Neural cell (in vitro differentiated cells): ENCODE measurements around the gene TEDC2. TPM values are rescaled to one million over a fixed set of nuclear protein-coding genes. Genes with fewer than 3 reads are reported as not detected.

Experiments
- H2AFZ ChIP-seq: fragments of 200-600, 300-800 bp; sonication (generic), shearing (Covaris generic); 2 replicates; pipeline ENCODE4 v1.6.0; 2014; ENCODE audit warnings: low read depth, mild to moderate bottlenecking, antibody characterized with exemption, low read length, moderate library complexity
- H3F3A ChIP-seq: fragments of 200-600 bp; shearing (Covaris generic); 2 replicates; pipeline ENCODE4 v1.6.1; 2016; ENCODE audit warnings: mild to moderate bottlenecking, moderate library complexity, mixed read lengths, antibody characterized with exemption, low read length; ENCODE audit not compliant: insufficient read depth, poor library complexity, severe bottlenecking
- H3K27ac ChIP-seq: fragments of 200-600, 300-800 bp; sonication (generic), shearing (Covaris generic); 2 replicates; pipeline ENCODE4 v1.5.1; 2014; ENCODE audit warnings: mild to moderate bottlenecking, low read length, moderate library complexity
- H3K27me3 ChIP-seq: fragments of 300-800, 200-600 bp; sonication (generic), shearing (Covaris generic); 2 replicates; pipeline ENCODE4 v1.6.0; 2014; ENCODE audit warnings: mild to moderate bottlenecking, low read depth, low read length, moderate library complexity; ENCODE audit not compliant: insufficient read depth
- H3K36me3 ChIP-seq: fragments of 300-800, 200-600 bp; sonication (generic), shearing (Covaris generic); 2 replicates; pipeline ENCODE4 v1.5.1; 2014; ENCODE audit warnings: mild to moderate bottlenecking, antibody characterized with exemption, low read length, moderate library complexity; ENCODE audit not compliant: insufficient read depth
- H3K4me2 ChIP-seq: fragments of 300-800, 200-600 bp; sonication (generic), shearing (Covaris generic); 2 replicates; pipeline ENCODE4 v1.6.0; 2014; ENCODE audit warnings: mild to moderate bottlenecking, low read length
- H3K4me3 ChIP-seq: fragments of 300-800, 200-600 bp; sonication (generic), shearing (Covaris generic); 2 replicates; pipeline ENCODE4 v1.5.1; 2014; ENCODE audit warnings: mild to moderate bottlenecking, low read length, moderate library complexity
- H3K79me2 ChIP-seq: fragments of 200-600 bp; shearing (Covaris generic); replicated peaks from 2 replicates; pipeline ENCODE4 v1.6.0; 2014; ENCODE audit warnings: mild to moderate bottlenecking, low read length, moderate library complexity; ENCODE audit not compliant: insufficient read depth
- H3K9ac ChIP-seq: fragments of 300-800, 200-600 bp; sonication (generic), shearing (Covaris generic); 2 replicates; pipeline ENCODE4 v1.6.1; 2016; ENCODE audit warnings: mild to moderate bottlenecking, low read length, mixed read lengths
- H3K9me2 ChIP-seq: fragments of 200-600 bp; shearing (Covaris generic); 2 replicates; pipeline ENCODE4 v1.6.1; 2016; ENCODE audit warnings: mild to moderate bottlenecking, low read length, mixed read lengths; ENCODE audit not compliant: insufficient read depth
- H3K9me3 ChIP-seq: fragments of 200-600, 300-800 bp; sonication (generic), shearing (Covaris generic); 2 replicates; pipeline ENCODE4 v1.6.1; 2016; ENCODE audit warnings: mild to moderate bottlenecking, mixed run types, low read length, moderate library complexity, mixed read lengths
- H4K20me1 ChIP-seq: fragments of 200-600 bp; shearing (Covaris generic); 2 replicates; pipeline ENCODE4 v1.6.1; 2016; ENCODE audit warnings: mild to moderate bottlenecking, mixed run types; ENCODE audit not compliant: insufficient read depth
- EP300 ChIP-seq: fragments of 450-650 bp; conservative IDR thresholded peaks from 2 replicates; pipeline ENCODE4 v1.6.1; 2014; ENCODE audit warnings: antibody characterized with exemption, mild to moderate bottlenecking, moderate library complexity; ENCODE audit not compliant: poor library complexity, severe bottlenecking
- EZH2 ChIP-seq: fragments of 200-600, 300-800 bp; shearing (Covaris generic), sonication (generic); IDR thresholded peaks from 2 replicates; pipeline ENCODE4 v1.6.1; 2014; ENCODE audit warnings: antibody characterized with exemption, low read length, borderline replicate concordance, mild to moderate bottlenecking; ENCODE audit not compliant: insufficient read depth, poor library complexity, severe bottlenecking
- MXI1 ChIP-seq: fragments of 450-650 bp; conservative IDR thresholded peaks from 2 replicates; pipeline ENCODE4 v1.6.1; 2014; ENCODE audit warnings: antibody characterized with exemption, mild to moderate bottlenecking; ENCODE audit not compliant: poor library complexity, severe bottlenecking
- POLR2AphosphoS5 ChIP-seq: IDR thresholded peaks from 2 replicates; pipeline ENCODE4 v1.6.1; 2012
- RAD21 ChIP-seq: fragments of 450-650 bp; conservative IDR thresholded peaks from 2 replicates; pipeline ENCODE4 v1.6.1; 2014; ENCODE audit warnings: antibody characterized with exemption, mild to moderate bottlenecking, moderate library complexity
- SMC3 ChIP-seq: fragments of 450-650 bp; conservative IDR thresholded peaks from 2 replicates; pipeline ENCODE4 v1.6.1; 2014; ENCODE audit warnings: antibody characterized with exemption, mild to moderate bottlenecking, moderate library complexity; ENCODE audit not compliant: poor library complexity
- TAF1 ChIP-seq: IDR thresholded peaks from 2 replicates; pipeline ENCODE4 v1.6.1; 2012; ENCODE audit warnings: low read depth
- polyA plus RNA-seq: library from polyadenylated mRNA; depleted of rRNA; stranded (reverse); fragments of >200 nt; gene quantifications from 2 replicates; pipeline ENCODE4 v1.2.3, GENCODE V29; 2014
- TF ChIP-seq, protein P1 (sequence below): IDR thresholded peaks from 2 replicates; pipeline ENCODE4 v1.6.1; 2012; ENCODE audit warnings: borderline replicate concordance
- TF ChIP-seq, protein P2 (sequence below): fragments of 450-650 bp; IDR thresholded peaks from 2 replicates; pipeline ENCODE4 v1.5.1; 2014; ENCODE audit warnings: antibody characterized with exemption, mild to moderate bottlenecking, moderate library complexity; ENCODE audit not compliant: poor library complexity, severe bottlenecking

The TEDC2 gene
- polyA plus RNA-seq, 1 donor from 2014 or later = 31.5 TPM

DNA sequence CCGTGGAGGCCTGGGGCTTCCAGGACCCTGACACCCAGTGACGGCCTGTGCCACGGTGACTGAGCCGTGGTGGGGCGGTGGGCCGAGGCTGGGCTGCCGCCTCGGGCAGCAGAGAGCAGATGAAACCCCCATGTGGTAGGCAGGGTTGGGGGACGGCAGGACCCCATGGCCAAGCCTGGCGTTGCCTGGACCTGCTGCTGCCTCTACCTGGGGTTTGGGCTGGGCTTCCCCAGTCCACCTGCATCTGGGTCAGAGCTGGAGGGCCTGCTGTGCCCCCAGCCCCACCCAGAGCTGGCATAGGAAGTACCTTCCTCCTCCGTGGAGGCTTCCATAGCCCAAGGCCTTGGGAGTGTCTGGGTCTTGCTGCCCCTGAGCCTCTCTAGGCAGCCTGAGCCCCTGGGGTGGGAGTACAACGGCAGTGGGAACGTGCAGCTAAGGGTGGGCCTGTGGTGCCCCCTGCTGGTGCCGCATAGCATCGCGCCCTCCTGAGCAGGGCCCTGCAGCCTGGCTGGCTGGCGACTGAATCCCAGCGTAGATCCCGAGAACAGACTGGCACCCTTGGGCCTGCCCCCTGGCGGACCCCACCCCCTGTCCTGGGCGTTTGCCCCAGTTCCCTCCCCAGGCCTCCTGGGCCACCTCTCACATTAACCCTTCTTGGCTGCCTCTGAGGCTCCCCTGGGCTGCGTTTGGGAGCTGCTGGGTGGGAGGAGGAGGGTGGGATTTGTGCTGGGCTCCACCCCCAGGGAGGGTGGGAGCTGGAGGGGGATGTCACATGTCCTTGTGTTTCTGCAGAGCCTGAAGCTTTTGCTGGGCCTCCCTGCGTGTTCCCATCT lies 41.2 kb downstream of the TEDC2 start:
- Histone ChIP-seq H4K20me1 (no peaks in the 10 kb centered on the region), H3K27me3 (no peaks in the 10 kb centered on the region), H3K9ac (peak overlapping the region; percentile 62), H3K79me2 (no peaks in the 10 kb centered on the region), H3K9me3 (no peaks in the 10 kb centered on the region), H3K4me3 (peak overlapping the region; percentile 60), H3K4me2 (peak overlapping the region; percentile 51), H3K27ac (peak overlapping the region; percentile 57), H3K9me2 (no peaks in the 10 kb centered on the region), H2AFZ (peak overlapping the region; percentile 45), H3F3A (no peaks in the 10 kb centered on the region), H3K36me3 (no peaks in the 10 kb centered on the region)
- TF ChIP-seq TAF1 (no peak), POLR2AphosphoS5 (peak; percentile 20), EZH2 (no peak), MXI1 (peak; percentile 51), RAD21 (peak; percentile 97), SMC3 (peak; percentile 88), EP300 (no peak)
- TF ChIP-seq, protein P1, sequence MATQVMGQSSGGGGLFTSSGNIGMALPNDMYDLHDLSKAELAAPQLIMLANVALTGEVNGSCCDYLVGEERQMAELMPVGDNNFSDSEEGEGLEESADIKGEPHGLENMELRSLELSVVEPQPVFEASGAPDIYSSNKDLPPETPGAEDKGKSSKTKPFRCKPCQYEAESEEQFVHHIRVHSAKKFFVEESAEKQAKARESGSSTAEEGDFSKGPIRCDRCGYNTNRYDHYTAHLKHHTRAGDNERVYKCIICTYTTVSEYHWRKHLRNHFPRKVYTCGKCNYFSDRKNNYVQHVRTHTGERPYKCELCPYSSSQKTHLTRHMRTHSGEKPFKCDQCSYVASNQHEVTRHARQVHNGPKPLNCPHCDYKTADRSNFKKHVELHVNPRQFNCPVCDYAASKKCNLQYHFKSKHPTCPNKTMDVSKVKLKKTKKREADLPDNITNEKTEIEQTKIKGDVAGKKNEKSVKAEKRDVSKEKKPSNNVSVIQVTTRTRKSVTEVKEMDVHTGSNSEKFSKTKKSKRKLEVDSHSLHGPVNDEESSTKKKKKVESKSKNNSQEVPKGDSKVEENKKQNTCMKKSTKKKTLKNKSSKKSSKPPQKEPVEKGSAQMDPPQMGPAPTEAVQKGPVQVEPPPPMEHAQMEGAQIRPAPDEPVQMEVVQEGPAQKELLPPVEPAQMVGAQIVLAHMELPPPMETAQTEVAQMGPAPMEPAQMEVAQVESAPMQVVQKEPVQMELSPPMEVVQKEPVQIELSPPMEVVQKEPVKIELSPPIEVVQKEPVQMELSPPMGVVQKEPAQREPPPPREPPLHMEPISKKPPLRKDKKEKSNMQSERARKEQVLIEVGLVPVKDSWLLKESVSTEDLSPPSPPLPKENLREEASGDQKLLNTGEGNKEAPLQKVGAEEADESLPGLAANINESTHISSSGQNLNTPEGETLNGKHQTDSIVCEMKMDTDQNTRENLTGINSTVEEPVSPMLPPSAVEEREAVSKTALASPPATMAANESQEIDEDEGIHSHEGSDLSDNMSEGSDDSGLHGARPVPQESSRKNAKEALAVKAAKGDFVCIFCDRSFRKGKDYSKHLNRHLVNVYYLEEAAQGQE = no peak
- TF ChIP-seq, protein P2, sequence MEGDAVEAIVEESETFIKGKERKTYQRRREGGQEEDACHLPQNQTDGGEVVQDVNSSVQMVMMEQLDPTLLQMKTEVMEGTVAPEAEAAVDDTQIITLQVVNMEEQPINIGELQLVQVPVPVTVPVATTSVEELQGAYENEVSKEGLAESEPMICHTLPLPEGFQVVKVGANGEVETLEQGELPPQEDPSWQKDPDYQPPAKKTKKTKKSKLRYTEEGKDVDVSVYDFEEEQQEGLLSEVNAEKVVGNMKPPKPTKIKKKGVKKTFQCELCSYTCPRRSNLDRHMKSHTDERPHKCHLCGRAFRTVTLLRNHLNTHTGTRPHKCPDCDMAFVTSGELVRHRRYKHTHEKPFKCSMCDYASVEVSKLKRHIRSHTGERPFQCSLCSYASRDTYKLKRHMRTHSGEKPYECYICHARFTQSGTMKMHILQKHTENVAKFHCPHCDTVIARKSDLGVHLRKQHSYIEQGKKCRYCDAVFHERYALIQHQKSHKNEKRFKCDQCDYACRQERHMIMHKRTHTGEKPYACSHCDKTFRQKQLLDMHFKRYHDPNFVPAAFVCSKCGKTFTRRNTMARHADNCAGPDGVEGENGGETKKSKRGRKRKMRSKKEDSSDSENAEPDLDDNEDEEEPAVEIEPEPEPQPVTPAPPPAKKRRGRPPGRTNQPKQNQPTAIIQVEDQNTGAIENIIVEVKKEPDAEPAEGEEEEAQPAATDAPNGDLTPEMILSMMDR = peak; percentile 98

DNA sequence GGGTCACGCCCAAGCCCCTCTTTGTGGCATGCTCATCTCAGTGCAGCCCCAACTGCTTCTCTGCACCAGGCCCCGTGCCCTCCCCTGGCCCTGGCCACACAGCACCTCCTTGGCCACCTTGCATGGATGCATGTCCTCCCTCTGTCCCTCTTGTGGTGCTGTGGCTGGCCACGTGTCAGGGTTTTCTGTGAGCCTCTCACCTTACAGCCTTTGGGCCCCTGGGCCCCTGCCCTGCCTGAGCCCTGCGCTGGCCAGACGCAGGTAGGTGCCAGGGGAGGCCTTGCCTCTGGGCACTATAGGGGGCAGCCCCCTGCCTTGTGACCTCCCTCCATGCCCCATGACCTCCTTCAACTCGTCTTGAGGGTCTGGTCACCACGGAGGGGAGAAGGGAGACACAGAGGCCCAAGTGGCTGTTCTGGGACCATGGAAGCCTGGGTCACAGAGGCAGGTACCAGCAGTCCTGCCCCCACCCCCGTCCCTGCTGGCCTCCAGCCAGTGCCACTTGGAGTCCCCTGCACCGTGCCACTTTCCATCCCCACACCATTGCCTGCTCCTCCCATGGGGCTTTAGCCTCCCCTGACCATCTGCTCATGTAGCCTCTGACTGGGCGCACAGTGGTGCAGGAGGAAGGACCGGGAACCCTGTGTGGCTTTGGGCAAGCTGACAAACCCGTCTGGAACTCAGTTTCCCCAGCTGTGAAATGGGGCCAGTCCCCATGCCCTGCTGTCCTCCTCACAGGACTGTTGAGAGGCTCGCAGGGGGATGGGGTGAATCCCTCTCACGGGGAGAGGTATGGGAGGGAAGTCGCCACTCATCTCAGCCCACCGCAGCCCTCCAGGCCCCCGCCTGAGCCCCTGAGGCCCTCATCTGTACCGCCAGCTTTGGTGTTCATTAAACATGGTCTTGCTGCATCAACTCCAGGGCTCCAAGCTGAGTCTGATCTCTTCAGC lies 42.3 kb downstream of the TEDC2 start:
- Histone ChIP-seq H3K36me3 (no peaks in the 10 kb centered on the region), H2AFZ (peak overlapping the region; percentile 45), H3K27ac (peak overlapping the region; percentile 57), H3K27me3 (no peaks in the 10 kb centered on the region), H3K9ac (peak overlapping the region; percentile 62), H3K79me2 (no peaks in the 10 kb centered on the region), H3K9me3 (no peaks in the 10 kb centered on the region), H3K9me2 (no peaks in the 10 kb centered on the region), H3F3A (no peaks in the 10 kb centered on the region), H4K20me1 (no peaks in the 10 kb centered on the region), H3K4me3 (peak overlapping the region; percentile 60), H3K4me2 (peak overlapping the region; percentile 15)
- TF ChIP-seq MXI1 (no peak), EZH2 (no peak), TAF1 (no peak), RAD21 (no peak), SMC3 (no peak), EP300 (no peak), POLR2AphosphoS5 (no peak)
- TF ChIP-seq, protein P2 = no peak
- TF ChIP-seq, protein P1 = no peak
